ENCODE data around the gene SLC25A26. TPM values are rescaled to one million over a fixed set of nuclear protein-coding genes. Genes with fewer than 3 reads are reported as not detected.

The SLC25A26 gene
- total RNA-seq, 2 donors from 2014 or later, result 19.1 to 22.4 TPM

- TF ChIP-seq CTCF (IDR thresholded peaks at IDR 0.05), result no peak
- no peak overlapping the region for H3K4me3 ChIP-seq
- no peak overlapping the region for H3K27ac ChIP-seq
- H3K4me1 ChIP-seq, result peaks cover 0 to 16% of the 10 kb centered on the region in 2 donors
- no peak for DNase-seq (ENCODE audit: low spot score)
- H3K36me3 ChIP-seq, result no peaks in the 10 kb centered on the region
- H3K27me3 ChIP-seq, result no peaks in the 10 kb centered on the region
- no peaks in the 10 kb centered on the region for H3K9me3 ChIP-seq
These were observed 40.6 kb downstream of the SLC25A26 start for GRCh38 chr3:66261355-66261754.

- no peaks in the 10 kb centered on the region for H3K27me3 ChIP-seq
- TF ChIP-seq CTCF (IDR thresholded peaks at IDR 0.05), result no peak
- no peaks in the 10 kb centered on the region for H3K36me3 ChIP-seq
- H3K4me3 ChIP-seq, result no peak overlapping the region
- no peak for DNase-seq (ENCODE audit: low spot score)
- H3K27ac ChIP-seq, result no peak overlapping the region
- peaks cover 0 to 8% of the 10 kb centered on the region in 2 donors for H3K4me1 ChIP-seq
- H3K9me3 ChIP-seq, result no peaks in the 10 kb centered on the region
These were observed 44.8 kb downstream of the SLC25A26 start for GRCh38 chr3:66265649-66266048.

- DNase-seq (ENCODE audit: low spot score), result no peak
- Histone ChIP-seq H3K4me1 (peaks cover 0 to under 1% of the 10 kb centered on the region in 2 donors), H3K4me3 (no peak overlapping the region), H3K36me3 (no peaks in the 10 kb centered on the region), H3K27me3 (no peaks in the 10 kb centered on the region), H3K9me3 (no peaks in the 10 kb centered on the region), H3K27ac (no peak overlapping the region)
- no peak for TF ChIP-seq CTCF (IDR thresholded peaks at IDR 0.05)
These were observed 45.8 kb downstream of the SLC25A26 start for GRCh38 chr3:66266551-66266950.

- no peak for TF ChIP-seq CTCF (IDR thresholded peaks at IDR 0.05)
These were observed 46.2 kb downstream of the SLC25A26 start for GRCh38 chr3:66267031-66267430.

GRCh38 chr3:66267906-66268305 lies 47.1 kb downstream of the SLC25A26 start:
- Histone ChIP-seq H3K36me3 (no peaks in the 10 kb centered on the region), H3K4me1 (no peaks in the 10 kb centered on the region), H3K9me3 (no peaks in the 10 kb centered on the region), H3K27ac (no peak overlapping the region), H3K4me3 (no peak overlapping the region), H3K27me3 (no peaks in the 10 kb centered on the region)
- TF ChIP-seq CTCF (IDR thresholded peaks at IDR 0.05), result no peak
- DNase-seq (ENCODE audit: low spot score), result no peak

More at GRCh38 chr3:66267031-66267430, 46.2 kb downstream of the SLC25A26 start:
- no peaks in the 10 kb centered on the region for H3K4me1 ChIP-seq
- H3K27ac ChIP-seq, result no peak overlapping the region
- no peak for DNase-seq (ENCODE audit: low spot score)
- H3K9me3 ChIP-seq, result no peaks in the 10 kb centered on the region
- no peak overlapping the region for H3K4me3 ChIP-seq
- H3K36me3 ChIP-seq, result no peaks in the 10 kb centered on the region
- H3K27me3 ChIP-seq, result no peaks in the 10 kb centered on the region

GRCh38 chr3:66268864-66269263 lies 48.1 kb downstream of the SLC25A26 start:
- no peak for TF ChIP-seq CTCF (IDR thresholded peaks at IDR 0.05)
- no peaks in the 10 kb centered on the region for H3K9me3 ChIP-seq
- no peaks in the 10 kb centered on the region for H3K36me3 ChIP-seq
- no peaks in the 10 kb centered on the region for H3K4me1 ChIP-seq
- DNase-seq (ENCODE audit: low spot score), result no peak
- H3K4me3 ChIP-seq, result no peak overlapping the region
- H3K27me3 ChIP-seq, result no peaks in the 10 kb centered on the region
- H3K27ac ChIP-seq, result no peak overlapping the region
